H1 (cell line): ENCODE measurements around the gene MPPED1. TPM values are rescaled to one million over a fixed set of nuclear protein-coding genes. Genes with fewer than 3 reads are reported as not detected.

Source experiments
- CTCF ChIA-PET: fragments of 300-600 bp; sonication (Branson Sonifier 250); formaldehyde crosslinking; loops from one replicate; lab custom pipeline; 2021; ENCODE audit not compliant: partially characterized antibody; lab: Charles Lee
- POLR2A ChIA-PET: fragments of 300-600 bp; sonication (Branson Sonifier 250); formaldehyde crosslinking; loops from one replicate; lab custom pipeline; 2021; ENCODE audit warnings: inconsistent platforms; ENCODE audit not compliant: partially characterized antibody; lab: Charles Lee
- DNase-seq, 2 experiments: peaks; one replicate each; pipeline versions ENCODE4 v3.0.0 to v3.0.0-alpha.2; 2010 to 2022; ENCODE audit warnings: low spot score in 2 of 2, low read depth in 1 of 2, mixed read lengths in 1 of 2
- FAIRE-seq: peaks from 2 replicates; lab custom pipeline; 2011; peaks lifted over from hg19 to GRCh38; lab: Jason Lieb, UNC
- H2AFZ ChIP-seq: 2 replicates; pipeline ENCODE4 v1.8.1; 2012; ENCODE audit warnings: low read length, inconsistent platforms
- H2AK5ac ChIP-seq: 2 replicates; pipeline ENCODE4 v1.6.1; 2013; ENCODE audit warnings: low read depth, low read length
- H2BK120ac ChIP-seq: replicated peaks from 2 replicates; pipeline ENCODE3; 2013; ENCODE audit warnings: low read depth, low read length, inconsistent platforms
- H2BK12ac ChIP-seq: 2 replicates; pipeline ENCODE4 v1.6.1; 2013; ENCODE audit warnings: low read depth, low read length
- H2BK15ac ChIP-seq: 2 replicates; pipeline ENCODE4 v1.6.1; 2013; ENCODE audit warnings: low read length
- H2BK20ac ChIP-seq: 2 replicates; pipeline ENCODE4 v1.6.1; 2013; ENCODE audit warnings: low read length
- H2BK5ac ChIP-seq: 2 replicates; pipeline ENCODE4 v1.6.1; 2013; ENCODE audit warnings: low read depth, low read length
- H3K14ac ChIP-seq: 2 replicates; pipeline ENCODE4 v1.6.1; 2013; ENCODE audit warnings: inconsistent platforms; ENCODE audit not compliant: insufficient read length
- H3K18ac ChIP-seq: 2 replicates; pipeline ENCODE4 v1.6.1; 2013; ENCODE audit warnings: low read length; ENCODE audit errors: extremely low read depth
- H3K23ac ChIP-seq: 2 replicates; pipeline ENCODE4 v1.6.1; 2013; ENCODE audit warnings: inconsistent platforms; ENCODE audit not compliant: insufficient read length
- H3K23me2 ChIP-seq: 2 replicates; pipeline ENCODE4 v1.6.1; 2013; ENCODE audit warnings: low read depth, low read length
- H3K27ac ChIP-seq: 2 replicates; pipeline ENCODE4 v1.6.1; 2011; ENCODE audit warnings: low read depth, low read length, inconsistent platforms
- H3K27me3 ChIP-seq, 4 experiments: replicated peaks in 1 of 4; 1 replicate in 1 of 4; 2 replicates in 3 of 4; pipeline versions ENCODE4 v1.6.1 to v1.8.1; 2011 to 2013; ENCODE audit warnings: low read length in 3 of 4, mild to moderate bottlenecking in 3 of 4, inconsistent platforms in 2 of 4, mixed read lengths in 2 of 4, moderate library complexity in 1 of 4; ENCODE audit not compliant: control insufficient read depth in 3 of 4, insufficient read depth in 3 of 4; ENCODE audit errors: extremely low read depth in 1 of 4
- H3K36me3 ChIP-seq, 4 experiments: 2 replicates each; pipeline versions ENCODE4 v1.6.1 to v1.8.1; 2011 to 2013; ENCODE audit warnings: mild to moderate bottlenecking in 4 of 4, low read length in 3 of 4, moderate library complexity in 2 of 4, control low read depth in 1 of 4, inconsistent platforms in 1 of 4; ENCODE audit not compliant: insufficient read depth in 4 of 4, control insufficient read depth in 2 of 4
- H3K4ac ChIP-seq: replicated peaks from 2 replicates; pipeline ENCODE3; 2013; ENCODE audit warnings: low read length, low read depth, mixed read lengths, inconsistent platforms; ENCODE audit not compliant: insufficient read length
- H3K4me1 ChIP-seq, 4 experiments: replicated peaks in 1 of 4; 1 replicate in 1 of 4; 2 replicates in 3 of 4; pipeline versions ENCODE4 v1.6.1 to v1.8.1; 2011 to 2013; ENCODE audit warnings: low read length in 3 of 4, inconsistent platforms in 2 of 4, mixed read lengths in 1 of 4; ENCODE audit not compliant: insufficient read depth in 4 of 4, control insufficient read depth in 3 of 4
- H3K4me2 ChIP-seq, 2 experiments: 2 replicates each; pipeline versions ENCODE4 v1.6.1 to v1.8.1; 2011 to 2013; ENCODE audit warnings: low read depth in 2 of 2, low read length in 2 of 2, control low read depth in 1 of 2, inconsistent platforms in 1 of 2, mild to moderate bottlenecking in 1 of 2; ENCODE audit not compliant: insufficient read depth in 1 of 2
- H3K4me3 ChIP-seq, 4 experiments: fragments of 200-600, 300-600 bp in 1 of 4; sonication (generic), shearing (Covaris generic), sonication (Bioruptor Twin) in 1 of 4; 2 replicates each; pipeline versions ENCODE4 v1.5.1 to v1.8.1; 2011 to 2016; ENCODE audit warnings: low read length in 4 of 4, low read depth in 3 of 4, control low read depth in 2 of 4, inconsistent platforms in 2 of 4, mild to moderate bottlenecking in 2 of 4, mixed read lengths in 1 of 4, moderate library complexity in 1 of 4; ENCODE audit not compliant: insufficient read depth in 2 of 4; ENCODE audit errors: extremely low read depth in 1 of 4
- H3K56ac ChIP-seq: replicated peaks from 2 replicates; pipeline ENCODE3; 2013; ENCODE audit warnings: low read depth, mild to moderate bottlenecking, mixed read lengths, low read length, inconsistent platforms; ENCODE audit not compliant: insufficient read length
- H3K79me1 ChIP-seq: 2 replicates; pipeline ENCODE4 v1.6.1; 2013; ENCODE audit warnings: low read depth, low read length, control low read depth
- H3K79me2 ChIP-seq, 2 experiments: 2 replicates each; pipeline versions ENCODE4 v1.6.1 to v1.8.1; 2012 to 2013; ENCODE audit warnings: low read length in 2 of 2, mild to moderate bottlenecking in 2 of 2, inconsistent platforms in 1 of 2; ENCODE audit not compliant: insufficient read depth in 2 of 2, control insufficient read depth in 1 of 2
- H3K9ac ChIP-seq, 4 experiments: replicated peaks in 1 of 4; 1 replicate in 1 of 4; 2 replicates in 3 of 4; pipeline versions ENCODE4 v1.6.1 to v1.8.1; 2011 to 2013; ENCODE audit warnings: low read depth in 3 of 4, low read length in 3 of 4, control low read depth in 2 of 4, mild to moderate bottlenecking in 2 of 4, moderate library complexity in 2 of 4, inconsistent platforms in 1 of 4; ENCODE audit errors: extremely low read depth in 1 of 4
- H3K9me3 ChIP-seq, 2 experiments: 2 replicates each; pipeline versions ENCODE4 v1.6.1 to v1.8.1; 2012 to 2013; ENCODE audit warnings: mild to moderate bottlenecking in 2 of 2, moderate library complexity in 2 of 2, control low read depth in 1 of 2, inconsistent platforms in 1 of 2, low read depth in 1 of 2, low read length in 1 of 2, mixed read lengths in 1 of 2; ENCODE audit not compliant: insufficient read depth in 2 of 2
- H4K20me1 ChIP-seq, 2 experiments: replicated peaks in 1 of 2; 2 replicates each; pipeline versions ENCODE3 to v1.8.1; 2011 to 2013; ENCODE audit warnings: inconsistent platforms in 2 of 2, low read length in 2 of 2, mild to moderate bottlenecking in 1 of 2; ENCODE audit not compliant: insufficient read depth in 2 of 2, control insufficient read depth in 1 of 2
- H4K5ac ChIP-seq: 2 replicates; pipeline ENCODE4 v1.6.1; 2013; ENCODE audit warnings: low read length, low read depth, mixed read lengths, inconsistent platforms; ENCODE audit not compliant: insufficient read length
- H4K8ac ChIP-seq: 2 replicates; pipeline ENCODE4 v1.8.0; 2013; ENCODE audit warnings: mild to moderate bottlenecking, moderate library complexity, low read length, inconsistent platforms; ENCODE audit not compliant: insufficient read depth; ENCODE audit errors: extremely low read depth
- H4K91ac ChIP-seq: replicated peaks from 2 replicates; pipeline ENCODE3; 2013; ENCODE audit warnings: low read length, mixed read lengths, inconsistent platforms; ENCODE audit not compliant: insufficient read length
- ATF3 ChIP-seq: IDR thresholded peaks from 2 replicates; pipeline ENCODE4 v1.6.1; 2011; ENCODE audit warnings: low read depth, mild to moderate bottlenecking, low read length; ENCODE audit not compliant: insufficient read depth
- CTCF ChIP-seq, 3 experiments: IDR thresholded peaks; 1 replicate in 2 of 3; 2 replicates in 1 of 3; pipeline versions ENCODE4 v1.5.1 to v1.6.1; 2011; ENCODE audit warnings: low read length in 3 of 3, mild to moderate bottlenecking in 3 of 3, inconsistent platforms in 2 of 3, low read depth in 1 of 3, moderate library complexity in 1 of 3; ENCODE audit not compliant: insufficient read depth in 1 of 3; ENCODE audit errors: control extremely low read depth in 1 of 3
- HDAC6 ChIP-seq: IDR thresholded peaks from one replicate; pipeline ENCODE4 v1.7.1; 2012; ENCODE audit warnings: low read depth, mild to moderate bottlenecking, inconsistent platforms, low read length, moderate library complexity
- KDM5A ChIP-seq: fragments of 200-600 bp; IDR thresholded peaks from 2 replicates; pipeline ENCODE4 v1.7.1; 2012; ENCODE audit warnings: mild to moderate bottlenecking, low read length, inconsistent platforms, mixed read lengths
- MAX ChIP-seq: IDR thresholded peaks from 2 replicates; pipeline ENCODE4 v1.6.1; 2012; ENCODE audit warnings: inconsistent platforms
- PHF8 ChIP-seq: fragments of 200-600 bp; sonication (generic); conservative IDR thresholded peaks from 2 replicates; pipeline ENCODE4 v1.7.1; 2012; ENCODE audit warnings: low read depth, mild to moderate bottlenecking, inconsistent platforms, low read length, moderate library complexity
- POLR2A ChIP-seq, 2 experiments: IDR thresholded peaks; 1 replicate in 1 of 2; 2 replicates in 1 of 2; pipeline ENCODE4 v1.6.1; 2011; ENCODE audit warnings: low read depth in 2 of 2, low read length in 2 of 2, mild to moderate bottlenecking in 2 of 2; ENCODE audit errors: control extremely low read depth in 1 of 2
- POLR2AphosphoS5 ChIP-seq: IDR thresholded peaks from 2 replicates; pipeline ENCODE4 v1.6.1; 2011; ENCODE audit warnings: low read depth, low read length
- POU5F1 ChIP-seq: IDR thresholded peaks from 2 replicates; pipeline ENCODE4 v1.6.1; 2011; ENCODE audit warnings: low read depth, mild to moderate bottlenecking, low read length, moderate library complexity
- RXRA ChIP-seq: IDR thresholded peaks from 2 replicates; pipeline ENCODE4 v1.6.1; 2011; ENCODE audit warnings: low read depth, mild to moderate bottlenecking, low read length, moderate library complexity; ENCODE audit not compliant: insufficient read depth
- WGBS, 2 experiments: shearing (Covaris generic) in 1 of 2; methylation state at CpG; one replicate each; pipeline versions ENCODE4 v1.1.6 to v1.1.7; 2013 to 2015; ENCODE audit warnings: low lambda C conversion rate in 2 of 2, mixed read lengths in 2 of 2, inconsistent platforms in 1 of 2, low coverage in 1 of 2, missing lambda C conversion rate in 1 of 2; ENCODE audit not compliant: insufficient replicate concordance in 2 of 2, insufficient coverage in 1 of 2, insufficient read length in 1 of 2; ENCODE audit errors: extremely low coverage in 1 of 2, missing lambda C conversion rate in 1 of 2; 5-methylcytosine and 5-hydroxymethylcytosine counted together
- polyA plus RNA-seq, 7 experiments: library from polyadenylated mRNA; depleted of rRNA in 3 of 7; stranded (reverse) in 5 of 7; unstranded in 2 of 7; fragments of >200 nt in 5 of 7; fragments of 200-250 nt in 2 of 7; gene quantifications; 1 replicate in 5 of 7; 2 replicates in 1 of 7; 4 replicates in 1 of 7; pipeline versions ENCODE4 v1.2.1 to v1.2.3, GENCODE V29; 2011 to 2013; ENCODE audit warnings: missing spikeins in 2 of 7, mixed read lengths in 2 of 7
- total RNA-seq: library from RNA; stranded (reverse); fragmentation: NEBNext Ultra II Directional; extraction: Animal tissue kit (Norgen Biotek cat#: 25700); gene quantifications from 2 replicates; pipeline ENCODE4 v1.2.1, GENCODE V29; 2021

The MPPED1 gene
- total and polyA plus RNA-seq, 2 of the 8 experiments (the other 6 are each of a cell fraction or from before 2014, with no cell fraction given) = 0.29 to 0.37 TPM

GRCh38 chr22:43470253-43470652, 58.4 kb downstream of the MPPED1 start:
- H2BK120ac ChIP-seq = no peak overlapping the region
- no peak overlapping the region for H2BK15ac ChIP-seq
- no peak overlapping the region for H4K5ac ChIP-seq
- DNase-seq (no peak), FAIRE-seq (no peak)
- no peaks in the 10 kb centered on the region for H3K79me2 ChIP-seq
- H2AFZ ChIP-seq = no peak overlapping the region
- no peak overlapping the region for H3K23ac ChIP-seq
- H3K9me3 ChIP-seq = no peaks in the 10 kb centered on the region
- no peaks in the 10 kb centered on the region for H3K79me1 ChIP-seq
- TF ChIP-seq POU5F1 = no peak
- no peak for TF ChIP-seq RXRA
- no peak for TF ChIP-seq ATF3
- TF ChIP-seq CTCF (IDR thresholded peaks at IDR 0.05; ENCODE audit: control extremely low read depth in 1 of 3, insufficient read depth in 1 of 3, low read depth in 1 of 3, low read length in 3 of 3) = no peak
- no peak for TF ChIP-seq HDAC6
- TF ChIP-seq PHF8 = no peak
- no peak for TF ChIP-seq POLR2AphosphoS5
- TF ChIP-seq KDM5A = no peak
- TF ChIP-seq POLR2A (IDR thresholded peaks at IDR 0.05; ENCODE audit: control extremely low read depth in 1 of 2, low read depth in 2 of 2, low read length in 2 of 2) = no peak
- TF ChIP-seq MAX = no peak
- H3K18ac ChIP-seq = no peak overlapping the region
- H3K14ac ChIP-seq = no peak overlapping the region
- no peak overlapping the region for H4K8ac ChIP-seq
- no peak overlapping the region for H3K9ac ChIP-seq
- no peak overlapping the region for H3K27ac ChIP-seq
- no peaks in the 10 kb centered on the region for H3K36me3 ChIP-seq
- H3K4me2 ChIP-seq = no peak overlapping the region
- ChIA-PET POLR2A (no interaction called here), CTCF (interaction anchor here (1.2 kb wide), 1 partner anchor 474 kb away, joined by 3 read pairs; no protein-coding TSS in a partner anchor)
- H3K4me1 ChIP-seq = no peaks in the 10 kb centered on the region
- no peak overlapping the region for H2BK12ac ChIP-seq
- H2AK5ac ChIP-seq = no peak overlapping the region
- peak overlapping the region; percentile 62 for H3K56ac ChIP-seq
- no peak overlapping the region for H3K4me3 ChIP-seq
- WGBS, 2 experiments = 86% methylated on average over 3 of the region's 3 CpGs; no CpG with 5 or more reads in 1 of the 2 experiments
- no peak overlapping the region for H2BK20ac ChIP-seq
- H3K23me2 ChIP-seq = peaks cover under 1% of the 10 kb centered on the region; the same call in 1 of the 2 replicates
- H3K27me3 ChIP-seq = peaks cover 0 to 9% (median 0%) of the 10 kb centered on the region in 4 experiments; a peak in 2 of 7 replicates
- H3K4ac ChIP-seq = no peak overlapping the region
- H2BK5ac ChIP-seq = no peak overlapping the region
- no peak overlapping the region for H4K91ac ChIP-seq
- no peaks in the 10 kb centered on the region for H4K20me1 ChIP-seq
